Left renal cortex interstitium (tissue), 4 donors: ENCODE measurements around the gene SMIM22. TPM values are rescaled to one million over a fixed set of nuclear protein-coding genes. Genes with fewer than 3 reads are reported as not detected.

Source experiments
- polyA plus RNA-seq, 4 donors: library from polyadenylated mRNA; unstranded; fragments of 120-200 nt; gene quantifications; one replicate each; pipeline ENCODE4 v1.2.1, GENCODE V29; 2013; ENCODE audit not compliant: insufficient read length in 4 of 4

Gene SMIM22
- polyA plus RNA-seq, 4 donors: 9.6 to 12.4 (median 11.3) TPM

Other genes starting within 250 kb of the SMIM22 start
- gene C16orf96, start 239.0 kb upstream of the SMIM22 start, polyA plus RNA-seq: under 1 TPM; 0.23 to 0.43 (median 0.31) TPM
- 10 to 100 TPM in 3 of 4 donors, 1 to 10 TPM in 1; 10.0 to 30.7 (median 23.6) TPM for gene UBALD1, start 180.5 kb upstream of the SMIM22 start, polyA plus RNA-seq
- gene MGRN1, start 170.5 kb upstream of the SMIM22 start, polyA plus RNA-seq: 10 to 100 TPM; 38.4 to 71.1 (median 61.0) TPM
- gene NUDT16L1, start 101.8 kb upstream of the SMIM22 start, polyA plus RNA-seq: 10 to 100 TPM; 37.0 to 66.3 (median 49.7) TPM
- 10 to 100 TPM; 18.2 to 38.7 (median 30.3) TPM for gene ANKS3, start 61.1 kb upstream of the SMIM22 start, polyA plus RNA-seq
- gene DNAAF8, start 60.8 kb upstream of the SMIM22 start, polyA plus RNA-seq: 1 to 10 TPM; 2.0 to 3.5 (median 2.4) TPM
- gene ZNF500, start 28.2 kb upstream of the SMIM22 start, polyA plus RNA-seq: 10 to 100 TPM; 12.7 to 25.8 (median 16.2) TPM
- under 1 TPM in 2 of 4 donors, not detected in 2; 0.19 to 0.30 TPM for gene SEPTIN12, start 7.0 kb upstream of the SMIM22 start, polyA plus RNA-seq
- 10 to 100 TPM; 29.8 to 58.2 (median 40.9) TPM for gene ROGDI, start 7.3 kb downstream of the SMIM22 start, polyA plus RNA-seq
- gene GLYR1, start 51.9 kb downstream of the SMIM22 start, polyA plus RNA-seq: 100 to 1,000 TPM; 120 to 150 (median 135) TPM
- gene UBN1, start 52.1 kb downstream of the SMIM22 start, polyA plus RNA-seq: 10 to 100 TPM; 30.0 to 45.2 (median 34.5) TPM
- gene PPL, start 141.8 kb downstream of the SMIM22 start, polyA plus RNA-seq: 10 to 100 TPM; 26.5 to 39.9 (median 31.2) TPM
- under 1 TPM; 0.14 to 0.30 (median 0.17) TPM for gene SEC14L5, start 163.0 kb downstream of the SMIM22 start, polyA plus RNA-seq
- gene NAGPA, start 238.6 kb downstream of the SMIM22 start, polyA plus RNA-seq: 10 to 100 TPM in 3 of 4 donors, 1 to 10 TPM in 1; 8.8 to 14.8 (median 11.5) TPM